ENCODE data around the gene KRTAP17-1. TPM values are rescaled to one million over a fixed set of nuclear protein-coding genes. Genes with fewer than 3 reads are reported as not detected.
A peak's percentile ranks its signal among the peaks of the same experiment; 100 is the strongest.

The KRTAP17-1 gene
- total and polyA plus RNA-seq, 7 experiments from 2014 or later: not detected

GRCh38 chr17:41311111-41311510 is 4.4 kb downstream of the KRTAP17-1 start:
- Mint-ChIP-seq H3K4me1 (peaks cover 28 to 70% (median 61%) of the 10 kb centered on the region in 7 donors), H3K27ac (peak overlapping the region in 8 of 9 donors; percentile 87 to 100 (median 98)), H3K36me3 (peaks cover 0 to 10% (median 4%) of the 10 kb centered on the region in 5 donors), H3K4me3 (peak overlapping the region in 5 of 10 donors; percentile 27 to 89 (median 61)), H3K9me3 (peaks cover 0 to 10% (median 0%) of the 10 kb centered on the region in 11 donors), H3K27me3 (peaks cover 0 to 12% (median 0%) of the 10 kb centered on the region in 5 donors)
- Histone ChIP-seq H3K4me3 (ENCODE audit: low read length) (no peak overlapping the region), H3K9me3 (ENCODE audit: control insufficient read depth in 2 of 3, low read length in 3 of 3) (no peaks in the 10 kb centered on the region), H3K4me1 (ENCODE audit: control insufficient read depth in 2 of 2, insufficient read depth in 2 of 2, low read length in 2 of 2) (peaks cover 41 to 49% of the 10 kb centered on the region in 2 donors), H3K27me3 (ENCODE audit: control insufficient read depth in 2 of 2, insufficient read depth in 2 of 2, low read length in 2 of 2) (no peaks in the 10 kb centered on the region), H3K36me3 (ENCODE audit: control insufficient read depth in 2 of 3, insufficient read depth in 3 of 3, low read length in 3 of 3) (no peaks in the 10 kb centered on the region), H3K27ac (ENCODE audit: low read depth, low read length) (no peak overlapping the region)
- ChIA-PET POLR2A (interaction anchor here (0.6 kb wide), 1 partner anchor 32 kb away, joined by 3 read pairs; no protein-coding TSS in a partner anchor), CTCF (interaction anchor here (1.2 kb wide), 1 partner anchor 11 kb away, joined by 3 read pairs; no protein-coding TSS in a partner anchor)
- no peak for DNase-seq
- ATAC-seq: no peak
- intact Hi-C loops (cut with micrococcal nuclease): no loop called here

GRCh38 chr17:41308918-41309359 is 6.6 kb downstream of the KRTAP17-1 start, which contains the start of gene KRTAP16-1:
Gene KRTAP16-1 (minus strand): TSS chr17:41309309. CDS start chr17:41309253, 56 bp downstream.
- intact Hi-C loops (cut with micrococcal nuclease): loop anchor here in 1 of 2 donors (1.0 to 5.0 kb wide), 4 partner anchors 13 to 189 kb away; no protein-coding TSS in a partner anchor
- DNase-seq (peak in 1 of 9 donors; percentile 69), ATAC-seq (no peak)
- H3K9me3 Mint-ChIP-seq: peaks cover 0 to 10% (median 0%) of the 10 kb centered on the region in 11 donors
- H3K27ac Mint-ChIP-seq: peak within 1 kb of the TSS; percentile 82 to 100 (median 98)
- CTCF ChIA-PET: interaction anchor here (0.7 to 3.0 kb wide), 12 partner anchors 13 to 769 kb away, joined by 3 to 39 read pairs (median 4); no protein-coding TSS in a partner anchor
- H3K9me3 ChIP-seq (ENCODE audit: control insufficient read depth in 2 of 3, low read length in 3 of 3): no peaks in the 10 kb centered on the region
- peak within 1 kb of the TSS; percentile 65 to 89 (median 78) for H3K4me3 Mint-ChIP-seq
- POLR2A ChIA-PET: interaction anchor here (0.6 to 3.2 kb wide), 16 partner anchors 10 to 758 kb away, joined by 3 to 36 read pairs (median 4); partner anchors contain the start of gene KRTAP4-12
- H3K36me3 Mint-ChIP-seq: peaks cover 0 to 14% (median 9%) of the 10 kb centered on the region in 5 donors
- peaks cover 41 to 49% of the 10 kb centered on the region in 2 donors for H3K4me1 ChIP-seq (ENCODE audit: control insufficient read depth in 2 of 2, insufficient read depth in 2 of 2, low read length in 2 of 2)
- peaks cover 28 to 82% (median 70%) of the 10 kb centered on the region in 7 donors for H3K4me1 Mint-ChIP-seq
- peak within 1 kb of the TSS; percentile 75 for H3K27ac ChIP-seq (ENCODE audit: low read depth, low read length)
- no peaks in the 10 kb centered on the region for H3K27me3 ChIP-seq (ENCODE audit: control insufficient read depth in 2 of 2, insufficient read depth in 2 of 2, low read length in 2 of 2)
- H3K36me3 ChIP-seq (ENCODE audit: control insufficient read depth in 2 of 3, insufficient read depth in 3 of 3, low read length in 3 of 3): no peaks in the 10 kb centered on the region
- H3K27me3 Mint-ChIP-seq: peaks cover 0 to 8% (median 0%) of the 10 kb centered on the region in 5 donors
- peak within 1 kb of the TSS; percentile 24 for H3K4me3 ChIP-seq (ENCODE audit: low read length)

GRCh38 chr17:41308251-41308917 is 7.1 kb downstream of the KRTAP17-1 start:
- H3K4me1 Mint-ChIP-seq: peaks cover 28 to 80% (median 70%) of the 10 kb centered on the region in 7 donors
- Histone ChIP-seq H3K27ac (ENCODE audit: low read depth, low read length) (peak overlapping the region; percentile 75), H3K4me3 (ENCODE audit: low read length) (peak overlapping the region; percentile 24), H3K4me1 (ENCODE audit: control insufficient read depth in 2 of 2, insufficient read depth in 2 of 2, low read length in 2 of 2) (peaks cover 41 to 49% of the 10 kb centered on the region in 2 donors), H3K36me3 (ENCODE audit: control insufficient read depth in 2 of 3, insufficient read depth in 3 of 3, low read length in 3 of 3) (no peaks in the 10 kb centered on the region), H3K9me3 (ENCODE audit: control insufficient read depth in 2 of 3, low read length in 3 of 3) (no peaks in the 10 kb centered on the region), H3K27me3 (ENCODE audit: control insufficient read depth in 2 of 2, insufficient read depth in 2 of 2, low read length in 2 of 2) (no peaks in the 10 kb centered on the region)
- intact Hi-C loops (cut with micrococcal nuclease): loop anchor here in 1 of 2 donors (1.0 to 5.0 kb wide), 4 partner anchors 14 to 188 kb away; no protein-coding TSS in a partner anchor
- ATAC-seq (peak; percentile 91), DNase-seq (peak in 8 of 9 donors; percentile 56 to 94 (median 92))
- peaks cover 0 to 8% (median 0%) of the 10 kb centered on the region in 5 donors for H3K27me3 Mint-ChIP-seq
- peak overlapping the region; percentile 65 to 89 (median 78) for H3K4me3 Mint-ChIP-seq
- H3K27ac Mint-ChIP-seq: peak overlapping the region; percentile 82 to 100 (median 98)
- H3K9me3 Mint-ChIP-seq: peaks cover 0 to 10% (median 0%) of the 10 kb centered on the region in 11 donors
- peaks cover 0 to 14% (median 9%) of the 10 kb centered on the region in 5 donors for H3K36me3 Mint-ChIP-seq
- ChIA-PET POLR2A (interaction anchor here (0.6 to 3.2 kb wide), 18 partner anchors 8 to 757 kb away, joined by 3 to 36 read pairs (median 4); partner anchors contain the start of gene KRTAP4-12), CTCF (interaction anchor here (0.7 to 3.0 kb wide), 12 partner anchors 14 to 769 kb away, joined by 3 to 39 read pairs (median 4); no protein-coding TSS in a partner anchor)

GRCh38 chr17:41307647-41308046 is 7.9 kb downstream of the KRTAP17-1 start:
- Mint-ChIP-seq H3K27me3 (peaks cover 0 to 8% (median 0%) of the 10 kb centered on the region in 5 donors), H3K4me1 (peaks cover 28 to 78% (median 70%) of the 10 kb centered on the region in 7 donors), H3K9me3 (peaks cover 0 to 10% (median 0%) of the 10 kb centered on the region in 11 donors), H3K27ac (peak overlapping the region; percentile 82 to 100 (median 98)), H3K4me3 (peak overlapping the region; percentile 65 to 89 (median 78)), H3K36me3 (peaks cover 0 to 14% (median 9%) of the 10 kb centered on the region in 5 donors)
- no peak for DNase-seq
- ChIA-PET CTCF (interaction anchor here (1.6 to 3.0 kb wide), 5 partner anchors 14 to 400 kb away, joined by 4 to 39 read pairs (median 7); no protein-coding TSS in a partner anchor), POLR2A (interaction anchor here (0.5 to 3.2 kb wide), 11 partner anchors 8 to 756 kb away, joined by 3 to 36 read pairs (median 3); partner anchors contain the start of genes EIF1 and SMARCE1)
- Histone ChIP-seq H3K27ac (ENCODE audit: low read depth, low read length) (peak overlapping the region; percentile 75), H3K36me3 (ENCODE audit: control insufficient read depth in 2 of 3, insufficient read depth in 3 of 3, low read length in 3 of 3) (no peaks in the 10 kb centered on the region), H3K4me3 (ENCODE audit: low read length) (peak overlapping the region; percentile 13), H3K9me3 (ENCODE audit: control insufficient read depth in 2 of 3, low read length in 3 of 3) (no peaks in the 10 kb centered on the region), H3K4me1 (ENCODE audit: control insufficient read depth in 2 of 2, insufficient read depth in 2 of 2, low read length in 2 of 2) (peaks cover 41 to 49% of the 10 kb centered on the region in 2 donors), H3K27me3 (ENCODE audit: control insufficient read depth in 2 of 2, insufficient read depth in 2 of 2, low read length in 2 of 2) (no peaks in the 10 kb centered on the region)
- no peak for ATAC-seq
- intact Hi-C loops (cut with micrococcal nuclease): loop anchor here in 1 of 2 donors (1.0 to 5.0 kb wide), 4 partner anchors 15 to 187 kb away; no protein-coding TSS in a partner anchor

GRCh38 chr17:41304091-41304490 is 11.4 kb downstream of the KRTAP17-1 start:
- no peak overlapping the region for H3K4me3 Mint-ChIP-seq
- H3K27ac Mint-ChIP-seq: peak overlapping the region in 3 of 9 donors; percentile 36 to 53 (median 46)
- H3K27ac ChIP-seq (ENCODE audit: low read depth, low read length): no peak overlapping the region
- no peaks in the 10 kb centered on the region for H3K9me3 ChIP-seq (ENCODE audit: control insufficient read depth in 2 of 3, low read length in 3 of 3)
- H3K36me3 Mint-ChIP-seq: peaks cover 0 to 14% (median 10%) of the 10 kb centered on the region in 5 donors
- H3K27me3 ChIP-seq (ENCODE audit: control insufficient read depth in 2 of 2, insufficient read depth in 2 of 2, low read length in 2 of 2): no peaks in the 10 kb centered on the region
- ChIA-PET CTCF (no interaction called here), POLR2A (no interaction called here)
- intact Hi-C loops (cut with micrococcal nuclease): no loop called here
- DNase-seq: no peak
- H3K9me3 Mint-ChIP-seq: peaks cover 0 to 22% (median 7%) of the 10 kb centered on the region in 11 donors
- no peak for ATAC-seq
- H3K4me1 Mint-ChIP-seq: peaks cover 15 to 55% (median 47%) of the 10 kb centered on the region in 7 donors
- peaks cover 23 to 26% of the 10 kb centered on the region in 2 donors for H3K4me1 ChIP-seq (ENCODE audit: control insufficient read depth in 2 of 2, insufficient read depth in 2 of 2, low read length in 2 of 2)
- no peaks in the 10 kb centered on the region for H3K36me3 ChIP-seq (ENCODE audit: control insufficient read depth in 2 of 3, insufficient read depth in 3 of 3, low read length in 3 of 3)
- H3K27me3 Mint-ChIP-seq: peaks cover 0 to 2% (median 0%) of the 10 kb centered on the region in 5 donors
- no peak overlapping the region for H3K4me3 ChIP-seq (ENCODE audit: low read length)

- H3K27ac Mint-ChIP-seq: peak overlapping the region in 1 of 9 donors; percentile 7
- CTCF ChIA-PET: no interaction called here
- H3K27me3 ChIP-seq (ENCODE audit: control insufficient read depth in 2 of 2, insufficient read depth in 2 of 2, low read length in 2 of 2): no peaks in the 10 kb centered on the region
- H3K36me3 ChIP-seq (ENCODE audit: control insufficient read depth in 2 of 3, insufficient read depth in 3 of 3, low read length in 3 of 3): no peaks in the 10 kb centered on the region
- H3K27me3 Mint-ChIP-seq: peaks cover 0 to 2% (median 0%) of the 10 kb centered on the region in 5 donors
- H3K4me1 Mint-ChIP-seq: peaks cover 4 to 44% (median 36%) of the 10 kb centered on the region in 7 donors
- peaks cover 0 to 14% (median 10%) of the 10 kb centered on the region in 5 donors for H3K36me3 Mint-ChIP-seq
- no peak overlapping the region for H3K4me3 ChIP-seq (ENCODE audit: low read length)
- intact Hi-C loops (cut with micrococcal nuclease): no loop called here
- no peak for DNase-seq
- no peak overlapping the region for H3K4me3 Mint-ChIP-seq
- peaks cover 0 to 22% (median 7%) of the 10 kb centered on the region in 11 donors for H3K9me3 Mint-ChIP-seq
- no peaks in the 10 kb centered on the region for H3K9me3 ChIP-seq (ENCODE audit: control insufficient read depth in 2 of 3, low read length in 3 of 3)
- H3K27ac ChIP-seq (ENCODE audit: low read depth, low read length): no peak overlapping the region
- POLR2A ChIA-PET: no interaction called here
- no peak for ATAC-seq
- H3K4me1 ChIP-seq (ENCODE audit: control insufficient read depth in 2 of 2, insufficient read depth in 2 of 2, low read length in 2 of 2): peaks cover 13 to 15% of the 10 kb centered on the region in 2 donors
Observed at GRCh38 chr17:41302981-41303380, 12.5 kb downstream of the KRTAP17-1 start.
